GM12873 (cell line): ENCODE results near the gene TAMALIN.

Experiments
- CTCF ChIP-seq: IDR thresholded peaks from 2 replicates; pipeline ENCODE4 v1.5.1; 2012; ENCODE audit warnings: low read depth, mild to moderate bottlenecking, moderate library complexity, low read length, control low read depth; ENCODE audit not compliant: insufficient read depth; ENCODE audit errors: missing control alignments

The TAMALIN gene

DNA sequence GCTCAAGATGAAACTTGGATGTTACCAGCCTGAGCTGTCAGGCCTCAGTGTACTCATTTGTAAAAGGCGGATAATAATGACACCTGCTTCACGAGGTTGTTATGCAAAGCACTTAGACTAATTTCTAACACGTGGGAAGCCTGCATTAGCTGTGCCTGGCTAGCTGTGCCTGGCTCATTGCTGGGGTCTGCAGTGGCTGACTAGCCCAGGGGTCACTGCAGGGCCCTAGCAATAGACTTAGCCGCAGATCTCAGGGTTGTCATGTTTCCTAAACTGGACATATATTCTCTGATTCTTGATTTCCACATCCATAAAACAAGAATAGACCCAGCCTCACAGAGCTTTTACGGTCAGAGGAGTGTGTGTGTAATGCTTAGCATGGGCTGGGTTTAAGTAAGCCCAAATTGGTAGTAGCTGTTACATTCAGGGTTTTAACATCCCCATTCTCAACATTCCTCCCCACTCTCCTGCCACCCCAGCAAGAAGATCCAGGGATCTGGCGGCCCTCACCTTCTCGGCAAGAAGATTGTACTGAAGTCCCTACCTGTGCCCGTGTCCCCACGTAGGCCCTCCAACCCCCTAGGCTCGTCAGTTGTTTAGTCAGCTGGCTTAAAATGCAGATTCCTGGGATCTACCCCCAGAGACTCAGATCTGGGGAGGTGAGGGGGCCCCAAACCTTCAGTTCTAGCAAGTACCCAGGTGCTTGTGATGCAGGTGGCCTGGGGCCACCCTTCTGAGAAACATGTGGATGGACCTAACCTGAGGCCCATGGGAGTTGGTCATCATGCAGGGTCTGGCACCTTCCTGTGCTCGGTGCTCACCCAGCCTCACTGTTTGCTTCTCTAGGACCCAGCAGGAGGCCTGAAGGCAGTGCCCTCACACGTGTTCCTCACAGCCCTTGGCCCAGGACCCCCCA is 53.1 kb downstream of the TAMALIN start:
- no peak for TF ChIP-seq CTCF

DNA sequence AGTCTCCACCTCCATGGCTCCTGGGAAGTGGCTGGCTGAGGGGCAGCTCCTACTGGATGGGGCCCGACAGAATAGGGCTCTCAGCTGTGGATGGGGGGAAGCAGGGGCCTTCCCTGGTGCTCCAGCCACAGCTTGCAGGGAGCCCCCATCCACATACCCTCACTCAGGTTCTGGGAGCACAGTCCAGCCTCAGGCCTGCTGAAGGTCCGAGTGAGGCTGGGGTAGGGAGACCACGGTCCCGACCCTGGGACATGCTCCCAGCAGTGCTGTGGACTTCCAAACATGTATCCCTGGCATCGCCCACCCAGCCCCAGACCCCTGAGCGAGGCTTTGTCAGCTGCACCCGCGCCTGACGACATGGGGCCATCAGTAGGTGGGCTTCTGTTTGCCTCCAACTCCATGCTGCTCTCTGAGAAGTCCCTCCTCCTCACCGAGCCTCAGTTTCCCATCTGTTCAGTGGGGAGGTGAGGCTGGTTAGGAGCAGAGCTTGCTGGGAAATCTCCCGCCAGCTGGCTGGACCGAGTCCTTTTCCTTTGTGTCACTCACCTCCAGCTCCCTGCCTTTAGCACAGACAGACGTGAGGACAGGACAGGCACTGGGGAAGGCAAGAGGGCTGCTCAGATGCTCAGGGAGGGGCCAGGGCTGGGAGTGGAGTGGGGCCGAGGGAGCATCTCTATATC is 53.9 kb downstream of the TAMALIN start:
- TF ChIP-seq CTCF, result no peak

DNA sequence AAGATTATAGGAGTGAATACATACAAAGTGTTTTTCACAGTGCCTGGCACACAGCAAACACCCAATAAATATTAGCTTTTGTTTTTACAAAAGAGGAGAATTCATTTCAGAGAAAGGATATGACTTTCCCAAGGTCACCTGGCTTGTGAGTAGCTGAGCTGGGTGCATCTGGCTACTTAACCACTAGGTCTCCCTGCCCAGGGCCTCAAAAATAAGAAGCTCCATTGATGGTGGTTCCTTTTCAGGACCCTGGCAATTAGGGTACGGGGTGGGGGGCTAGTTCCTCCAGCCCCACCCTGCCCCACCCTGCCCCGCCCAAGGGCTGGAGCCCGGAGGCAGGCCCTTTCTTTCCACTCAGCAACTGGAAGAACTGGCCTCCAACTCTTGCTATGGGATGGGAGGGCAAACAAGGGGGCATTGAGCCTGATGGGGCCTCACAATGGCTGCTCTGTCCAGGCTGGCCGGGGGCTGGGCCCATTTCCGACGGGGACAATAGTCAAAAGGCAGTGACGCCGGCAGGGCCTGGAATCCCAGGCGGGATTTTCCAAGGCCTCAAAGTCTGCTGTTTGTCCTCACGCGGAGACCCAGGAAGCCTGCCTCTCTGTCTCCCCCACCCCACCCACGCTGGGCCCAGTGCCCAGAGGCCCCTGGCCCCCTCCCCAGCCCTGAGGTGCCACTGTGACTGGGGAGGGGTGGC is 54.9 kb downstream of the TAMALIN start:
- TF ChIP-seq CTCF, result no peak

DNA sequence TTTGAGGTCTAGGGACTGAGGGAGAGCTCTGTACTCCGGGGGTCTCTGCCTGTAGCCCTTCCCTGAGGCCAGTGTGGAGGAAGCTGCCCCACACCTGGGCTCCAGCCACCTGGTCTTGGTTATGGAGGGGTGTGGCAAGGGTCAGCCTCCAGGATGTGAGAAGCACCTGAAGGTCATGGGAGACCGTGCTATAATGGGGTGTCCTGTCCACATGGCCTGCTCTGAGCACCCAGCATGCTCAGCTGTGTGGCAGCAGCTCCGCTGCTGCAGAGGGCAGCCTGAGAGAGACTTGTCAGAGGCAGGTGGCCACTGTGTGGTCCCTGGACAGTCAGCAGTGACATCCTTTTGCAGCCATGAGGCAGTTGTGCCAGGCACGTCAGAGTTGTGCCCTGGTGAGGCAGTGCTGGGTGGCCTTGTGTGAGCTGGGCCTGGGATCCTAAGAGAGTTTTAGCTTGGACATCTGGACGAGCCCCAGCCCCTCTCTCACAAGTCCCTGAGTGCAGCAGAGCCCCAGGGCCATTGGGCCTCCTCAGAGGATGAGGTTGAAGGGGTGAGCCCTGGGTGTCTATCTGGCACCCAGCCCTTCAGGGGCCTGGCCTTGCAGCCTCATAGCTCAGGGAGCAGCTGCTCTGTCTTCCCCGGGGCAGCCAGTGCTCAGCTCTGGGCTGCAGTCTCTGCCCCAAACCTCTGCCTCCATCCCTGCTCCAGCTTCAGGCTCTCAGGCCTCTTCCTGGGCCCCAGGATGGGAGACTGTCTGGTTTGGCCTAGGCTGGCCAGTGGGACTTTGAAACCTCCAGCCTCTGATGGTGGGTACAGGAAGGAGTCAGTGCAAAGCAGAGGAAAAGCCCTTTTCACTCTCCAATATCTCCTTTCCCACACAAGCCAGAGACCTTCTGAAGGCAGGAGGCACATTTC is 55.7 kb downstream of the TAMALIN start:
- no peak for TF ChIP-seq CTCF

GRCh38 chr12:52063082-52063924 is 56.6 kb downstream of the TAMALIN start:
- no peak for TF ChIP-seq CTCF

DNA sequence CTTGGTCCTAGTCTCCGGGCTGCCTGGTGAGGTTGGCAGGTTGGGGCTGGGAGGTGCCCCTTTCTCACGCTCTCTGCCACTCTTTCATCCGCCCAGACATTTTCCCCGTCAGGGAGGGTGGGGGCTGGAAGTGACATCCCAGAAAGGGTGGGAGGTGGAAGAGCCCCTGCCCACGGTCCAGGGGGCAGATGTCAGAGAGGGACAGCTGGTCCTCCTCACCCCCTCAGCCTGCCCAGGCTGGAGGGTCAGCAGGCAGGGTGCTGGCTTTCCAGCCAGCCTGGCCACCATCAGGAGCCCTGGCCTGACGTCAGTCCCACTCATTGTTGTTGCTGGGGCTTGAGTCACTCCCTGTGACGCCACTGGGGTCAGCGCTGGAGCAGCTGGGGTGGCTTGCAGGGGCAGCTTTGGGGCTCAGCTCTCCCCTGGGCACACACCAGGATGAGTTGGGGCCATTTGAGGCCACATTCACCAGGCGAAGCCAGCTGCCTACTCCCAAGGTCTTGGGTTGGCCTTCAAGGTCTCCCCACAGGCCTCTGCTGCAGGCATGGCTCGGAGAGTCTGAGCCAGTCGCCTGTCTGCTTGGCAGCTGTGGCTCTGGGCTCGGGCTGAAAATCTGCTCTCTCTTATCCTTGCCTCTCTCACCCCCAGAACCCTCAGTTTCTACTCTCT is 57.4 kb downstream of the TAMALIN start:
- no peak for TF ChIP-seq CTCF
